ENCODE data around the gene COMMD1.
A peak's percentile ranks its signal among the peaks of the same experiment; 100 is the strongest.
"Not testable (repeated sequence)": the region's sequence is repeated elsewhere in the genome, so short reads cannot be mapped to it uniquely, and the experiment has no call there.

COMMD1 gene

DNA sequence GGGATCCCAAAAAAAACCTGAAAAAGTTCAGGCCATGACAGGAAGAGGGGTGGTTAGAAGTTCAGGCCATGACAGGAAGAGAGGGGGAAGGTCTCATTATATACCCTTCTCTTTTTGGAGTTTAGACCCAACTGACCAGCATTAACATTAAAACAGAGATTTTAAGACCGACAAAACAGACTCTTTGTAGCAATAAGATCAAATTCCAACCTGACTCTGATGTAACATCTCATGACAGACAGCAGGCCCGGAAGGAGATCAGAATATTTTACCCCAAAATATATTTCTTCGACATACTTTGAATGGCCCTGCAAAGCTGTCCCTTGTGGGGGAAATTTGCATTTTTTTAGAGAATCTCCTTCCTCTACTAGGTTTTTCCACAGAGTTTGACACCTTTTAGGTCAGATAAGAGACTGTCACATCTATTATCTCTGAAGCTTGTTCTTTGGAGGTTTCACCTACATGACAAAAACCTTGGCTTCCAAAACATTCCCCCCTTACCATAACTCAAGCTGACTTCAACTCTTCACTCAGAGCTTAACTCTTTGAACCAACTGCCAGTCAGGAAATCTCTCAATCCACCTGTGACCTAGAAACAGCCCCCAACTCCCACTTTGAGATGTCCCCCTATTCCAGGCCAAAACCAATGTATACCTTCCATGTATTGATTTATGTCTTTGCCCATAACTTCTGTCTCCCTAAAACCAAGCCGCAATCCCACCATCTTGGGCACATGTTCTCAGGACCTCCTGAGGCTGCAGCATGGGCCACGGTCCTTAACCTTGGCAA lies 239.4 kb downstream of the COMMD1 start:
- DNase-seq (no peak), ATAC-seq (no peak)
- Mint-ChIP-seq H3K27ac (no peak overlapping the region), H3K9me3 (no peaks in the 10 kb centered on the region), H3K4me3 (no peak overlapping the region), H3K4me1 (peaks cover 15% of the 10 kb centered on the region), H3K27me3 (no peaks in the 10 kb centered on the region)

DNA sequence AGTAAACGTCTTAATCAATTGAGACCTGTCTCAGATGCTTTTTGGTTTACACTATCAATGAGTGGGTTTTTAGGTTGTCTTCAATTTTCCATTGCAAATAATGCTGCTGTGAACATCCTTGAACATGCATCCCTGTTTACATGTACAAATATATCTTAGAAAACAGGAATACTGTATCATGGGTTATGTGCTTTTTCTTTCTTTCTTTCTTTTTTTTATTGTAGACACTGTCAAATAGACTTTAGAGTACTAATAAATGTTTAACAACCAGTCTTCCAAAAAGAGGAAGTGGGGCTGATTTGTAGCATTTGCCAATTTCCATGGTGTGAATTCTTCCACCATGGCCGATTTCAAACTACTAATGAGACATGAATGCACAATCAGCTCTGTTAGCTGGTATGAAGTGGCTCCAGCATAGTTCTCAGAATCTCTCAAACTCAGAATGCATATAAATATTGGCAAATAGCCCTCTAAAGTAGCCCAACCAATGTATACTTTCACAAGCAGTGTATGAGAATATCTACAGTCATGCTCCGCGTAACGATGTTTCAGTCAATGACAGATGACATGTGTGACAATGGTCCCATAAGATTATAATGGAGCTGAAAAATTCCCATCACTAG lies 240.1 kb downstream of the COMMD1 start:
- Mint-ChIP-seq H3K4me1 (peaks cover 15% of the 10 kb centered on the region), H3K9me3 (no peaks in the 10 kb centered on the region), H3K4me3 (no peak overlapping the region), H3K27me3 (no peaks in the 10 kb centered on the region), H3K27ac (no peak overlapping the region)
- no peak for ATAC-seq
- no peak for DNase-seq

DNA sequence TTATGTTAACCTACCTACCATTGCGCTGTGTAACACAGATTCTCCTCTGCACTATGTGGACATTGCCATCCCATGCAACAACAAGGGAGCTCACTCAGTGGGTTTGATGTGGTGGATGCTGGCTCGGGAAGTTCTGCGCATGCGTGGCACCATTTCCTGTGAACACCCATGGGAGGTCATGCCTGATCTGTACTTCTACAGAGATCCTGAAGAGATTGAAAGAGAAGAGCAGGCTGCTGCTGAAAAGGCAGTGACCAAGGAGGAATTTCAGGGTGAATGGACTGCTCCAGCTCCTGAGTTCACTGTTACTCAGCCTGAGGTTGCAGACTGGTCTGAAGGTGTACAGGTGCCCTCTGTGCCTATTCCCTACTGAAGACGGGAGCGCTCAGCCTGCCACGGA lies 241.3 kb downstream of the COMMD1 start:
- peak; percentile 14 to 34 for DNase-seq
- not testable (repeated sequence) for H3K9me3 Mint-ChIP-seq, H3K27me3 Mint-ChIP-seq, ATAC-seq, H3K4me1 Mint-ChIP-seq, H3K27ac Mint-ChIP-seq, H3K4me3 Mint-ChIP-seq

DNA sequence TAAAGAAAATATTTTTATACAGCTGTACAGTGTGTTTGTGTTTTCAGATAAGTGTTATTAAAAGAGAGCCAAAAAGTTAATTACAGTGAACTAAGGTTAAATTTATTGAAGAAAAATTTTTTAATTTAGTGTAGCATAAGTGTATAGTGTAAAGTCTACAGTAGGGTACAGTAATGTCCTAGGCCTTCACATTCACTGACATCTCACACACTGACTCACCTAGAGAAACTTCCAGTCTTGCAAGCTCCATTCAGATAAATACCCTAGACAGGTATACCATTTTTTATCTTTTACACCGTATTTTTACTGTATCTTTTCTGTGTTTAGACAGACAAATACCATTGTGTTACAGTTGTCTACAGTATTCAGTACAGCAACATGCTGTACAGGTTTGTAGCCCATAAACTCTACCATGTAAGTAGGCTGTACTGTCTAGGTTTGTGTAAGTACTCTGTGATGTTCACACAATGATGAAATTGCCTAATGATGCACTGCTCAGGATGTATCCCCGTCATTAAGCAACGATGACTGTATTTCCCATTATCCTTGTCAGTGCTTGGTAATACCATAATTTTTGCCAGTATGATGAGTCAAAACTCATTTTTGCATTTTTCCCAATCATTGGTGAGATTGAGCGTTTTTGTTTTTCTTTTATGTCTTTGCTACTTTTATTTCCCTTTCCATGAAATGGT lies 242.3 kb downstream of the COMMD1 start:
- peaks cover 8% of the 10 kb centered on the region for H3K4me1 Mint-ChIP-seq
- DNase-seq (no peak), ATAC-seq (no peak)
- H3K4me3 Mint-ChIP-seq, result no peak overlapping the region
- no peaks in the 10 kb centered on the region for H3K27me3 Mint-ChIP-seq
- no peak overlapping the region for H3K27ac Mint-ChIP-seq
- H3K9me3 Mint-ChIP-seq, result no peaks in the 10 kb centered on the region

DNA sequence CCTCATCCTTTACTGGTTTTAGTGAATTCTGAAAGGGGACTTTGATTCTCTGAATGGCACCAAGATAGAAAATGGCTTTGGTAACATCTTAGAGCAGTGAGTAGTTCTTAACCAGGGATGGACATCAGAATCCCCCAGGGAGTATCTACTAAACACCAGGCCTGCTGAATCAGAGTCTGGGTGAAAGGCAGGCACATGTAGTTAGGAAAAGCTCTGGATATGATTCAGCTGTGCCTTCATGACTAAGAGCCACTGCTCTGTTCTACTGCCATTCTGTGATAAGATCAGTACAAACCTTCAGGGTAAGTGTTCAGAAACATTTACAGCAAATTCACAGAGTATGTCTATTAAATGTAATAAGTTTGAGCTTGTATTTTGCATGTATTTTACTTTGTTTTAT lies 244.2 kb downstream of the COMMD1 start:
- Mint-ChIP-seq H3K27me3 (no peaks in the 10 kb centered on the region), H3K4me1 (peaks cover 8% of the 10 kb centered on the region), H3K27ac (no peak overlapping the region), H3K9me3 (peaks cover 0 to 5% of the 10 kb centered on the region in 2 donors), H3K4me3 (no peak overlapping the region)
- no peak for ATAC-seq
- no peak for DNase-seq

DNA sequence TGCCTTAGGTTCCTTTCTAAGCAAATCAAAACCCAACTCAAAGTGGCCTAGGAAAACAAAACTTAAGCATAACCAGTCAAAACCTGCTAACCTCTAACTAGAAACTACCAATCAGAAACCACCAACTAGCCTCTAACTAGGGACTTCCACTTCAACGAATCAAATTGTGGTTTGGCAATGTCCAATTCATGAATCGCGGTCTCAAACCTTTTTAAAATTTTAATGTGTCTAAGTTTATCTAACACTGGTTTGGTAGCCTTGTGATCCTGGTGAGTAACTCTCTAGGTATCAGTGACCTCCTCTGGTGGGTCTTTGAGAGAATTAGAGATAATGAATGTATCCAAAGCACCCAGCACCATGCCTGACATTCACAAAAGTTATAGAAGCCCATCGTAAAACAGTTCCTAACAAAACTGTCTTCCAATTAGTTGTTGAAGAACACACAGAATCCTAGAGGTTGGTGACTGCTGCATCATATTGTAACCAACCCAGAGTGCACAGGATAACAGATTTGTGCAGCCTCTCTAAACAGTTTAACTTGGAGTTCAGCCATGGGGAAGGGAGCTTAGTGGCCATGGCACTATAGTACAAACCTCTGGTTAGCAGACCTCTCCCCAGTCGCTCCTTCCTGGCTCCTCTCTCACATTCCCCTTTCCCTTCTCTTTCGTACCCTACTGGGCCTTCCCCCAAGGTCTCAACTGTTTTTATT lies 245.3 kb downstream of the COMMD1 start:
- H3K27me3 Mint-ChIP-seq, result no peaks in the 10 kb centered on the region
- H3K27ac Mint-ChIP-seq, result no peak overlapping the region
- no peak overlapping the region for H3K4me3 Mint-ChIP-seq
- no peak for DNase-seq
- peaks cover 0 to 9% of the 10 kb centered on the region in 2 donors for H3K9me3 Mint-ChIP-seq
- ATAC-seq, result no peak
- peaks cover 8% of the 10 kb centered on the region for H3K4me1 Mint-ChIP-seq

DNA sequence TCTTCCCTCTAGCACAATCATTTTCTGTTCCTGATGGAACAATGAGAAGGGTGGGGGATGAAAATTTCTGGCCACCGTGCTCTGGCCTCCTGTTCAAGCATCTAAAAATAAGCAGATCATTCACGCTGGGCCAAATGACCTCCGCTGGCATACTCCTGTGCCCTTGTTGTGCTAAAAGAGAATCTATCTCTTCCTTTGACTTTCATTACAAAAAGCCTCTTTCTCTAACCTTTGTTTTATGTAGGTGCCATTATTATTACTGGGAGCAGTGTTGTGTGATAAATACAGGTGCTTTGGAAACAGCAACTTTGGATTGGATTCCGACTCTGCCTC lies 245.8 kb downstream of the COMMD1 start:
- Mint-ChIP-seq H3K9me3 (peaks cover 0 to 9% of the 10 kb centered on the region in 2 donors), H3K4me3 (no peak overlapping the region), H3K4me1 (peaks cover 8% of the 10 kb centered on the region), H3K27me3 (no peaks in the 10 kb centered on the region), H3K27ac (no peak overlapping the region)
- ATAC-seq (no peak), DNase-seq (no peak)

DNA sequence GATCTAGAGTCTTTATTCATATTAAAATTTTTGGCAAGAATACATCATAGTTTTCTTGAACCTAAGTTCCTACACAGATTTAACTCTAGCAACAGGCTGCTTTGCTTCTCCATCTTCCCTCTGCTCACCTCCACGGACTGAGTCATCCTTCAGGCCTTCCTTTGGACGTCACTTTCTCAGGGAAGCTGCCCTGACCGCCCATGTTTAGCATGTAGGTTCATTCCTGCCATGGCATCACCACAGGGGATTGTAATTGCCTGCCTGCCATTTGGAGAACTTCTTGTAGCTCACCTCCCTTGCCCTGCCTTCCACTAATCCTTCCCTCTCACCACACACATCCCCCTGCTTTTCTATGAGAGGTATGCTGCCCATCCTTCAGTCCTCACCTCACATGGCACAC lies 246.5 kb downstream of the COMMD1 start:
- no peaks in the 10 kb centered on the region for H3K27me3 Mint-ChIP-seq
- H3K27ac Mint-ChIP-seq, result peak overlapping the region in 1 of 2 donors; percentile 20
- H3K9me3 Mint-ChIP-seq, result peaks cover 0 to 9% of the 10 kb centered on the region in 2 donors
- H3K4me3 Mint-ChIP-seq, result no peak overlapping the region
- ATAC-seq (no peak), DNase-seq (no peak)
- peaks cover 2% of the 10 kb centered on the region for H3K4me1 Mint-ChIP-seq

DNA sequence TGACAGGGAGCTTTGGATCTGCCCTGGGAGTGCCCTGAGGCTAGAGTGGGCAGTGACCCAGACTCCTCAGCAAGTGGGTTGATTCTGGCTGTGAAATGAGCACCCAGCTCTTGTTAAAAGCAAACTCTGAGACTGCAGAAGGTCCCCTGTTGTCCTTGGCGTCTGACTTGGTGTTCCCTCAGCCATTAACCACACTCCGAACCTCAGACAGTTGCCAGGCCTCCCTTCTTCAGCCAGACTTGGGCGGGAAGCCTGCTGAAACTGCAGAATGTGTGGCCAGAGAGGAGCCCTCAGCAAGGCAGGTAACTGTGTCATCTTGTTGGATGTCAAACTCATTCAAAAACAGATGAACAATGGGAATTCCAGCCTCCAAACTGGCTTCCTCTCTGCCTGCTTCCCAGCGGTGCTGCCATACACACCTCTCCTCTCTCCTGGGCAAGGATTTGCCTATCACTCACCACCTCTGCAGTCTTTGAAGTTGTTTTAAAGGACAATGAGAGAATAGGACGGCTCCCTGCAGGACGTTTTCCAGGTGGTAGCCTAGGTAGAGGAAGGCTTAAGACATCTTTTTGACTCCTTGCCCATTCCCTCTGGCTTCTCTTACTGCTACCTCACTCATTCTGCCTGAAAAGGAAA lies 251.5 kb downstream of the COMMD1 start:
- H3K4me3 Mint-ChIP-seq, result no peak overlapping the region
- no peak overlapping the region for H3K27ac Mint-ChIP-seq
- ATAC-seq (no peak), DNase-seq (no peak)
- peaks cover 10% of the 10 kb centered on the region for H3K4me1 Mint-ChIP-seq
- no peaks in the 10 kb centered on the region for H3K27me3 Mint-ChIP-seq
- peaks cover 0 to 9% of the 10 kb centered on the region in 2 donors for H3K9me3 Mint-ChIP-seq

DNA sequence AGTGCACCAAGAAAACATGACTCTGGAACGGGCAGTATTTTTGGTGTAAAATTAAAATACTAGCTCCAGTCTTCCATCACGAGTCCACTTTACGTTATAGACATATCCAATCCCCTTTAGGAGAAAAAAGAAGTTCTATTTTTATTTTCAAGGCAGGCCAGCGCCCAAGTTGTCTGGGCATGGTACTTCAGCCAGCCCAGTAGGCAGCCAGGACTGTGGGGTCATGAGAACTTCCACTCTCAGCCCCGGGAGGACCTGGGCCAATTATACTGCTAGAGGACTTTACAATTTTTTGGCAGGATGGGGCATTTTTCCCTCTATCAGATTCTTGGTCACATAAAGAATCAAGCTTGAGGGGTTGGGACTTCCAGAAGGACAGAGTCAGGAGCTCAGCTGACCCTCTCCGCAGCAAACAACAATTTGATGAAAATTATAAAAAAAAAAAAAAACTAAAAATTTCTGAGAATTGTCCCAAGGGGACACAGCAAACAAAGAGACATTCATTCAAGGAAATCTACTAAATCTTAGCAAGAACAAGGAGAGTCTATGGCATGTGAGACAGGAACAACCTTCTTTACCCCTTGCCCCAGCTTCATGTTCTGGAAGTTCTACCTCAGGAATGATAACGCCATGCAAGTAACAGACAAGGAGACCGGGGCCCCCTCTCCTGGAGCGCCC lies 253.1 kb downstream of the COMMD1 start:
- Mint-ChIP-seq H3K9me3 (peaks cover 0 to 9% of the 10 kb centered on the region in 2 donors), H3K4me1 (peaks cover 10% of the 10 kb centered on the region), H3K27ac (no peak overlapping the region), H3K4me3 (no peak overlapping the region), H3K27me3 (no peaks in the 10 kb centered on the region)
- DNase-seq (no peak), ATAC-seq (no peak)

DNA sequence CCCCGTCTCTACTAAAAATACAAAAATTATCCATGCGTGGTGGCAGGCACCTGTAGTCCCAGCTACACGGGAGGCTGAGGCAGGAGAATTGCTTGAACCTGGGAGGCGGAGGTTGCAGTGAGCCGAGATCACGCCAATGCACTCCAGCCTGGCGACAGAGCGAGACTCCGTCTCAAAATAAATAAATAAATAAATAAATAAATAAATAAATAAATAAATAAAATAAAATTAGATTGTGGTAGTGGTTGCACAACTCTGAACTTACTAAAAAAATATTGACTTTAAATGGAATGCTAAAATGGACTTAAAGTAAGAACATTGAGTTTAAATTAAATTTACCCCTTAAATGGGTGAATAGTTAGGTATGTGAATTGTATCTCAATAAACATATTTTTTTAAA lies 255.2 kb downstream of the COMMD1 start:
- not testable (repeated sequence) for H3K27ac Mint-ChIP-seq, H3K4me1 Mint-ChIP-seq, H3K4me3 Mint-ChIP-seq, ATAC-seq, H3K27me3 Mint-ChIP-seq, DNase-seq, H3K9me3 Mint-ChIP-seq

DNA sequence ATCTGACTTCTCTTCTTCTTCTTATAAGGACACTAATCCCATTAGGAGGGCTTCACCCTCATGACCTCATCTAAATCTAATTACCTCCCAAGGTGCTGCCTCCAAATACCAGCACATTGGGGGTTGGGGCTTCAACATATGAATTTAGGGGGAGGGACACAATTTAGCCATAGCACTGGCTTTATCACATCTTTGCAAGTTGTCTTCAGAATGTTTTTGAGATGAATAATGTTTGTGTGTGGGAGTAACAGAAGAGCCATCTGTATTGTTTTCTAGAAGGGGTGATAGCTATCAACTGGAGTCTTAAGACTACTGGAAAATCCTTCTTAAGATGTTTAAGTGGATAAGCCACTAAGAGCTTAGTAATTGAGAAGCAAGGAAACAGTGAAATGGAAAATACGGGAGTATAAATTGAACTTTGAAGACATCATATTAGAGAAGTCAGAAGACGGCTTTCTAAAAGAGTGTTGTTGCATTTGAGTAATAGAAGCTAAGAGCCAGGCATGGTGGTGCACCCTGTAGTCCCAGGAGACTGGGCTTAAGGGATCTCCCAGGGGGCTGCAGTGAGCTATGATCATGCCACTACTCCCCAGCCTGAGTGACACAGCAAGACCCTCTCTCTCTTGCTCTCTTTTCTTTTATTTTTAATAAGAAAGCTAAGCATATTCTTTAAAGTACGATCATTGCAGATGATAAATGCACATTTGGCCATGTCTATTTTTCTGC lies 257.8 kb downstream of the COMMD1 start:
- Mint-ChIP-seq H3K4me1 (peaks cover 10% of the 10 kb centered on the region), H3K27ac (no peak overlapping the region), H3K27me3 (no peaks in the 10 kb centered on the region), H3K9me3 (no peaks in the 10 kb centered on the region), H3K4me3 (no peak overlapping the region)
- DNase-seq (no peak), ATAC-seq (no peak)

DNA sequence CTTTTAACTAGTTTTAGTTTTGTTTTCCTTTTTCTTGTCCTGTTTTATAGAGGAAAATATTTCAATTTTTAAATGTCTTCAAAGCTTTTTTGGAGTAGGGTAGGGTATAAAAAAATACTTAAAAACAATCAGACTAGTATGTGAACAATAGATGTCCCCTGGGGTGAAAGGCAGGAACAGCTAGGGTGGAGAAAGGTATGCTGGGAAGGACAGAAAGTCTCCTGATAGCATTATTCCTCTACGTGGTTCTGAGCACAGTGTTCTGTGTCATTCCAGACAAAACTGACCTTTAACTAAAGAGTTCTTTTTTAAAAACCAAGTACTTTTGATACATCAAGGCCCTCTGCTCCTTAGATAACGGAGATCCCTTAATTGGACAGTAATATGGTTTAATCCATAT lies 258.4 kb downstream of the COMMD1 start:
- peaks cover 10% of the 10 kb centered on the region for H3K4me1 Mint-ChIP-seq

DNA sequence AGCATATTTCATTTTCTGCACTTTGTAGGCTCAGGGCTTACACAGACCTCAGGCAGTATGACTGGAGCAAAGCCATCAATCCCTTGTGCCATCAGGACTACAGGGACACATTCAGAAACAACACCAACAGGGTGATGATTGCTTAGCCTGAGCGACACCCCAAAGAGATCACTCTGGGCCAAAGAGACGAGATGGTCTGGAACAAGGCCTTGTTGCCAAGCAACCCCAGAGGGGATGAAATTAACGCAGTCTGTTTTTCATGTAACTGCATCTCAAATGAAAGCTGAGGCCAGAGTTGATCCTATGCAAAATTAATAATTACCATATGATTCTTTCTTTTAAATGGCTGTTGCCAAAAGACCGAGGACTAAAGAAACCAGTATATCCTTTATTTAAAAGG lies 270.3 kb downstream of the COMMD1 start:
- H3K4me1 Mint-ChIP-seq, result no peaks in the 10 kb centered on the region
- H3K27ac Mint-ChIP-seq, result no peak overlapping the region
- DNase-seq, result no peak
- no peaks in the 10 kb centered on the region for H3K27me3 Mint-ChIP-seq
- no peaks in the 10 kb centered on the region for H3K9me3 Mint-ChIP-seq
- ATAC-seq, result no peak
- H3K4me3 Mint-ChIP-seq, result no peak overlapping the region

More for the DNA sequence above, 258.4 kb downstream of the COMMD1 start:
- Mint-ChIP-seq H3K27ac (no peak overlapping the region), H3K4me3 (no peak overlapping the region), H3K27me3 (no peaks in the 10 kb centered on the region), H3K9me3 (no peaks in the 10 kb centered on the region)
- DNase-seq (no peak), ATAC-seq (no peak)
